ENCODE data around the gene KANSL1L.
A peak's percentile ranks its signal among the peaks of the same experiment; 100 is the strongest.

The KANSL1L gene

GRCh38 chr2:210092791-210093190, 78.4 kb downstream of the KANSL1L start:
- intact Hi-C loops (cut with DNase I), result no loop called here
- no peak for DNase-seq

- no peak for DNase-seq
- intact Hi-C loops (cut with DNase I), result no loop called here
Measured at GRCh38 chr2:210086930-210087329, 84.3 kb downstream of the KANSL1L start.

DNA sequence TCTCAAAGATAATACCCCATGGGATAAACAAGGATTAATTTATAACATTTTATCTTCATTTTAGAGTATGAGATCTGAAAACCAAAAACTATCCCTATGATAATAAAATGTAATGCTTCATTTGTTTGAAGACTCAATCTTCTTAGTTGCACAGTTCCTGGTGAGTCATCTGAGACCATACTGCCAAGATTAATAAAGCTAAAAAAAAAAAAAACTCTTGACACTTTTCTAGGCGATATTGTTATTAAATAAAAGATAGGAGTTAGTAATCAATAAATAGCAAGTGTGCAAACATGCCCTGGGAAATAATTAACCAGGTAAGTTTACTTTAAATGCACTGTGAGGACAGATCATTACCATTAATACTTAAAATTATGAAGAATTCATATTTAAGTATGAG, 84.9 kb downstream of the KANSL1L start:
- no peak for DNase-seq

GRCh38 chr2:210072922-210073509, 98.2 kb downstream of the KANSL1L start:
- intact Hi-C loops (cut with DNase I), result loop anchor here (1.0 kb wide), 1 partner anchor 122 kb away; no protein-coding TSS in a partner anchor
- no peak for DNase-seq

More for the DNA sequence above, 84.9 kb downstream of the KANSL1L start:
- intact Hi-C loops (cut with DNase I), result no loop called here

DNA sequence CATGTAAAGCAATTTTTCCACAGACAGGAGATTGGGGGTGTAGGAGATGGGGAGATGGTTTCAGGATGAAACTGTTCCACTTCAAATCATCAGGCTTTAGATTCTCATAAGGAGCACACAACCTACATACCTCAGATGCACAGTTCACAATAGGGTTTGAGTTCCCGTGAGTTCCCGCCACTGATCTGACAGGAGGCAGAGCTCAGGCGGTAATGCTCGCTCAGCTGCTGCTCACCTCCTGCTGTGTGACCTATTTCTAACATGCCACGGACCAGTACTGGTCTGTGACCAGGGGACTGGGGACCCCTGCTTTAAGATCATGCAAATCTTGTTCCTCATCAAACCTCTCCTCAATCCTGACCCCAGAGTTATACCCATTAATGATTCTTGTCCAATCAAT, 98.7 kb downstream of the KANSL1L start:
- intact Hi-C loops (cut with DNase I), result no loop called here
- DNase-seq, result no peak

DNA sequence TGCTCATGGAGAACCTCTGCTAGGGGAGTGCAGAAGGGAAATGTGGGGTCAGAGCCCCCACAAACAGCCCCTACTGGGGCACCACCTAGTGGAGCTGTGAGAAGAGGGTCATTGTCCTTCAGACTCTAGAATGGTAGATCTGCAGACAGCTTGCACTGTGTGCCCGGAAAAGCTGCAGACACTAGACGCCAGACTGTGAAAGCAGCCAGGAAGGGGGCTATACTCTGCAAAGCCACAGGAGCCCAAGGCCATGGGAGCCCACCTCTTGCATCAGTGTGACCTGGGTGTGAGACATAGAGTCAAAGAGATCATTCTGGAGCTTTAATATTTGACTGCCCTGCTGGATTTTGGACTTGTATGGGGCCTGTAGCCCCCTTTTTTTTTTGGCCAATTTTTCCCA, 107.9 kb downstream of the KANSL1L start:
- no peak for DNase-seq
- intact Hi-C loops (cut with DNase I), result no loop called here

DNA sequence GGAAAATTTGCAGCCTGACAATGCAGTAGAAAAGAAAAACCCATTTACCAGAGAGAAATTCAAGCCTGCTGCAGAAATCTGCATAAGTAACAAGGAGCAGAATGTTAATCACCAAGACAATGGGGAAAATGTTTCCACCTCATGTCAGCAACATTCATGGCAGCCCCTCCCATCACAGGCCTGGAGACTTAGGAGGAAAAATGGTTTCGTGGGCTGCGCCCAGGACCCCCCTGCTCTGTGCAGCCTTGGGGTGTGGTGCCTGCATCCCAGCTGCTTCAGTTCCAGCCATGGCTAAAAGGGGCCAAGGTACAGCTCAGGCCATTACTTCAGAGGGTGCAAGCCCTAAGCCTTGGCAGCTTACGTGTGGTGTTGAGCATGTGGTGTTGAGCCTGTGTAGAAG, 115.4 kb downstream of the KANSL1L start:
- intact Hi-C loops (cut with DNase I), result no loop called here
- no peak for DNase-seq

GRCh38 chr2:210054696-210055095, 116.5 kb downstream of the KANSL1L start:
- intact Hi-C loops (cut with DNase I), result no loop called here
- no peak for DNase-seq

- no peak for DNase-seq
- intact Hi-C loops (cut with DNase I), result no loop called here
Measured at GRCh38 chr2:210050885-210051284, 120.3 kb downstream of the KANSL1L start.

- DNase-seq, result no peak
- intact Hi-C loops (cut with DNase I), result no loop called here
Measured at GRCh38 chr2:210049831-210050230, 121.4 kb downstream of the KANSL1L start.

GRCh38 chr2:210046851-210047500, 124.2 kb downstream of the KANSL1L start:
- no peak for DNase-seq
- intact Hi-C loops (cut with DNase I), result no loop called here

GRCh38 chr2:210038078-210038477, 133.1 kb downstream of the KANSL1L start:
- intact Hi-C loops (cut with DNase I), result no loop called here

DNA sequence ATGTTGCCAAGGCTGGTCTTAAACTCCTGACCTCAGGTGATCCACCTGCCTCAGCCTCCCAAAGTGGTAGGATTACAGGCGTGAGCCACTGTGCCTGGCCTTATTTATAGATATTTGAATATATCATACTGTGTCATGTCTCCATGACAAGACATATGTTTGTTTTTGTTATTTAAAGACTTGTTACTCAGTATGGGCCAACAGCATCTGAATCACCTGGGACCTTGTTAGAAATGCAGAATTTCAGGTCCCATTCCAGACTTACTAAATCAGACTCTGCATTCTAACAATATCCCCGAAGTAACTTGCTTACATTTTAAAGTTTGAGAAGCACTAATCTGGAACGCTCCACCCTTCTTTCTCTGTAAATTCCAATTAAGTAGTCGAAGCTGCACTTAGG, 135.5 kb downstream of the KANSL1L start:
- intact Hi-C loops (cut with DNase I), result no loop called here
- DNase-seq, result no peak

More at GRCh38 chr2:210038078-210038477, 133.1 kb downstream of the KANSL1L start:
- no peak for DNase-seq

DNA sequence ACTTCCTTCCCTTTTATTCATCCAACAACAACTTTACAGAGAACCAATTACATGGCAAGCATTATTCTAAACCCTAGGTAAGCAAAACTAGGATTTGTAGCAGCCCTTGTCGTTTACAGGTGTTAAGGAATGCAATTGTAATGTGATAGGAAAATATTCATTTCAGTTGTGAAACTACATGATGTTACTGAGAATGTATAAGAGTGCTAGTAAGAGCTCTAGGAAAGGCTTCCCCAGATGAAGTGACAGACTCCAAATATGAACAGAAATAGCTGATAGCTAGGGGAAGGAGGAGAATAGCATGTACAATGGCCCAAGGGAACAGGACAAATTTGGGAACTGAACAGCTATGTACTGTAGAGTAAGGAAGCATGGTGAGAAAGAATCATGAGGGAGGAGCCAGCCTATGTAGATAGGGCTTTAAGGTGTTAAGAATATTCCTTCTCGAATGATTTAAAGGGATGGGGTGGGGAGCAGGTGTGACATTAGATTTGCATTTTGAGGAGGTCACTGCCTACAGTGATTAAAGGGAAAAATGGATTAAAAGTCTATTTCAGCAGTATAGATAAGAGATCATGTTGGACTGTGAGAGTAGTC, 137.0 kb downstream of the KANSL1L start:
- no peak for DNase-seq
- intact Hi-C loops (cut with DNase I), result no loop called here

DNA sequence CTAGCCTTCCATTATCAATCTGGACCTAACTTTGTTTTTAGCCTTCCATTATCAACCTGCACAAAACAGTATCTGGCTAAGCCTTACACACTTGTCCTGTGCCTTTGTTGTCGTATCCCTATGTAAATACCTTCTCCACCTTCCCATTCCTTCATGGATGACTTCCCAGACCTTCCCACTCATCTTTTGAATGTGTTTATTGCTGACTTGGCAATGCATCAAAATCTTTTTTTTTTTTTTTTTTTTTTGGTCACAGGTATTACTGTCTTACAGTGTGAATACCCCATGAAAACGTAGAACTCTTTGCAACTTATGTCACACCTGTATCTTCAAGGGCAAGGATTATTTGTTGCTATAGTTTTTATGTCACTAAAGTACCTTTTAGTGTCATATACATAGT, 143.0 kb downstream of the KANSL1L start:
- intact Hi-C loops (cut with DNase I), result no loop called here

DNA sequence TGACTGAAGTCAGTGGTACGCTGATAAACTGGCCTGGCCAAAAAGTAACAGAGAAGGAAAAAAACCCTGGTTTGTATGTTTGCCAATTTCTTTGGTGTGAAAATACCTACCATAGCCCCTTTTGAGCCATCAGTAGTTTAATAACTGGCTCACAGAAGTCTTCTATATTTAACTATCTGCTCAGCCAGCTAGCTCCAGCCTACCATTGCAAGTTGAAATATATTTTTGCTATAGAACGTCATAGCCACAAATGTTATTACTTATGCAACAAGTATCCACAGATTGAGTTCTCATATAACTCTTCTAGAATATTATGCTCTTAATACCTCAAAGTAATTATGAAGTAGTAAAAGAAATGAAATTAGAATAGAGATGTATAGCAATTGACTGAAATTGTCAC, 143.6 kb downstream of the KANSL1L start:
- DNase-seq, result no peak
- intact Hi-C loops (cut with DNase I), result no loop called here

More for the DNA sequence above, 143.0 kb downstream of the KANSL1L start:
- no peak for DNase-seq

GRCh38 chr2:210022824-210023223, 148.4 kb downstream of the KANSL1L start:
- intact Hi-C loops (cut with DNase I), result no loop called here
- DNase-seq, result no peak

DNA sequence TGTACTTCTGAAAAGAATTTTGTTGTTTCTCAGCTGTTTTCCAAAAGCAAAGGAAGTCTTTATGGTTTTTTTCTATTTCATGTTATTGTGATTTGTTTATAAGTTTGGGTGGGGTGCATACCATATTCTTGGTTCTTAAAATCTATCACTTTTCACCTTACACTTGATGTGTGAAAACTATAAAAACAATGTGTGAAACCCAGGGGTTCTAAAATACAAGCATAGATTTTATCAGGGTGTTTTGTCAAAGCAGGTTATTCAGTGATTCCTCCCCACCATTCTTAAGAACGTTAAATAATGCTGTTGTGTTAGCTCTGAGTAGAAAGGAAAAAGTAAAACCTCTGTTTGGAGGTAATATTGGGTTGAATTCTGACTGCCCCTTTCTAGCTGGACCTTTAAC, 151.1 kb downstream of the KANSL1L start:
- intact Hi-C loops (cut with DNase I), result no loop called here
- no peak for DNase-seq

DNA sequence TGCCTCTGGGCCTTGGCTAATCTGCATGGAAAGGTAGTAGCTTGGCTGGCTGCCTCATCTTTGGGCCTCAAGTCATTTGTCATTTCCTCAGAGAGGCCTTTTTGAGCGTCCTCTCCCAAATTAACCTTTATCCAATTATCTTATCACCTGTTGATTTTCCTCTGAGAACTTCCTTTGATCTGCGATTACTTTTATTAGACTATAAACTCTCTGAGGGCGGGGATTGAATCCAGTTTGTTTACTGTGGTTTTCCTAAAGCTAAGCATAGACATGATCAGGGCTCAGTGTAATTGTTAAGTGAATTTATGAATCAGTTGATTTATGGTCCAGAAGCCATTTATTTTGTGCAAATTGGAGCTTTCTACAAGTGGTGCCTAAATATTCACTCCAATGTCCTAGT, 161.3 kb downstream of the KANSL1L start:
- DNase-seq, result no peak
- intact Hi-C loops (cut with DNase I), result no loop called here

- no peak for DNase-seq
- intact Hi-C loops (cut with DNase I), result no loop called here
Measured at GRCh38 chr2:210009126-210009525, 162.1 kb downstream of the KANSL1L start.

DNA sequence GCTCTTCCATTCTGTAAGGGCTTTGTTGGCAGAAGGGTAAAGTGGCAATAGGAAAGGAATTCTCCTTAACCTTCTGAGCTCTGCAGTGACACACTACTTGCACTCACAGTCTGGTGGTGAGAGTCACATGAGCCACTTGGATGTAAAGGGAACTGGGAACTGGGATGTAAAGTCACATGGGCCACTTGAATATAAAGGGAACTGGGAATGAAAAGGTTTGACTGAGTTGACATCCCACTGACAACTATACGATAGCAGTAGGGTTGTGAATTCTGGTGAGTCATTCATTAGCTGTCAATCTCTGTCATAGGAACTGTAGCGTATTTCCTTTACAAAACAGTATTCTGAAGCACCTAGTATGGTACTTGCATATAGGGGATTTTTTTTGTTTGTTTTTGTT, 163.3 kb downstream of the KANSL1L start:
- intact Hi-C loops (cut with DNase I), result no loop called here
- no peak for DNase-seq

GRCh38 chr2:210004881-210005280, 166.3 kb downstream of the KANSL1L start:
- peak in 1 of 10 donors; percentile 28 for DNase-seq
- intact Hi-C loops (cut with DNase I), result no loop called here
